Left lung (tissue), 10 donors: ENCODE results near the gene DISP3. TPM values are rescaled to one million over a fixed set of nuclear protein-coding genes. Genes with fewer than 3 reads are reported as not detected.

Experiments
- ATAC-seq: fragments of 200-7000 bp; cut with Tn5 transposase; one replicate; pipeline ENCODE4 v1.9.1; 2020; ENCODE audit warnings: moderate library complexity
- DNase-seq, 4 donors: peaks; one replicate each; pipeline ENCODE4 v3.0.0-alpha.2; 2013 to 2020
- H3K27ac ChIP-seq, 2 donors: fragments of 200-600 bp; sonication (generic) in 1 of 2; one replicate each; pipeline versions ENCODE4 v1.5.0 to v1.8.0; 2020 to 2021
- H3K27me3 ChIP-seq, 2 donors: fragments of 200-600 bp; sonication (generic) in 1 of 2; one replicate each; pipeline versions ENCODE4 v1.5.0 to v1.8.0; 2020 to 2021
- H3K36me3 ChIP-seq, 2 donors: fragments of 200-600 bp; sonication (generic) in 1 of 2; one replicate each; pipeline versions ENCODE4 v1.5.0 to v1.8.0; 2020 to 2021
- H3K4me1 ChIP-seq, 2 donors: fragments of 200-600 bp; one replicate each; pipeline ENCODE4 v1.8.0; 2021
- H3K4me3 ChIP-seq, 2 donors: fragments of 200-600 bp; sonication (generic) in 1 of 2; one replicate each; pipeline versions ENCODE4 v1.5.0 to v1.8.0; 2020 to 2021; ENCODE audit warnings: mild to moderate bottlenecking in 1 of 2
- H3K9me3 ChIP-seq, 2 donors: fragments of 200-600 bp; sonication (generic) in 1 of 2; one replicate each; pipeline versions ENCODE4 v1.5.0 to v1.8.0; 2020 to 2021
- CTCF ChIP-seq, 2 donors: fragments of 200-600 bp; sonication (generic) in 1 of 2; IDR thresholded peaks; one replicate each; pipeline versions ENCODE4 v1.5.0 to v1.8.0; 2021; ENCODE audit warnings: antibody characterized with exemption in 2 of 2
- intact Hi-C, 2 donors: fragments of 100-400 bp; cut with DNase I; formaldehyde crosslinking; loops; one replicate each; pipeline versions ENCODE4 v1.11.2 to v1.14.2; 2022
- polyA plus RNA-seq, 6 donors: library from polyadenylated mRNA; unstranded; fragments of 120-200 nt; gene quantifications; one replicate each; pipeline ENCODE4 v1.2.1, GENCODE V29; 2013; ENCODE audit not compliant: insufficient read length in 6 of 6
- total RNA-seq, 2 donors: library from RNA; stranded (reverse); fragmentation: NEBNext Ultra II Directional; extraction: Animal tissue kit (Norgen Biotek cat#: 25700); gene quantifications; one replicate each; pipeline ENCODE4 v1.2.1, GENCODE V29; 2021
- donor health status: DM: no; HTN: yes; CAD: no.
- donor health status: DM: no; HTN: no; CAD: no.

Gene DISP3
- total and polyA plus RNA-seq, 8 donors = 0.05 to 0.98 (median 0.53) TPM

DNA sequence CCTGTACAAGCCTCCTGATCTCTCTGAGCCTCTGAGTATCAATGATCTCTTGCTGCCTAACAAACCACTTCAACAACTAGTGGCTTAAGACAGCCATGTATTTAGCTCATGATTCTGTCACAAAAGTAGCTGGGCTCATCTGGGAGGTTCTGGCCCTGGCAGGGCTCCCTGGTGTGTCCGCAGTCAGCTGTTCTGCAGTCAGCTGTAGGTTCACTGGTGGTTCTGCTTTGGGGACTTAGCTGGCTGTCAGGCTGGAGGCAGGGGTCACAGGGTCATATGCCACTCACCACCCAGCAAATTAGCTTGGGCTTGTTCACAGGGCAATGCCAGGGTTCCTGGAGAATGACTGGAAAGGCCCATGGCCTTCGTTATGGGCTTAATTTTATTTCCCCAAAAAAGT lies 64.8 kb downstream of the DISP3 start:
- ATAC-seq (no peak), DNase-seq (no peak)
- Histone ChIP-seq H3K4me1 (no peaks in the 10 kb centered on the region), H3K27me3 (peaks cover 0 to 37% of the 10 kb centered on the region in 2 donors), H3K4me3 (no peak overlapping the region), H3K27ac (no peak overlapping the region), H3K36me3 (no peaks in the 10 kb centered on the region), H3K9me3 (no peaks in the 10 kb centered on the region)
- intact Hi-C loops = no loop called here
- TF ChIP-seq CTCF (IDR thresholded peaks at IDR 0.05) = no peak

DNA sequence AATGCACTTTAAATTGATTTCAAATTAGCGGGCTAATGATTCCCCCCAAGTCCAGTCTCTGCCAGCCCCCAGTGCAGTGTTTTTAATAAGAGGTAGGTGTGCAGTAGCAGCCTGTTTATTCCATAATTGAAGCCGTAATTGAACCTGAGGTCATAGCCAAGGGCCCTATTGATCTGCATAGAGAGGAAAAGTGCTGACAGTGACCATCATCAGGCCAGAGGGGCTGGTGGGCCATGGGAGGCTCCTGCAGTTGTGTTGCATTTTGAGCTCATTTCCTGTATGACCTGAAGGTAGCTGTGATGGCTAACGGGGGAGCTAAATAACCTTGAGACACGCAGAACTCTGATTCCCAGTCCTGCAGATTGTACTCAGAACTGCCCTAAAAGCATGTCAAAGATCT lies 67.5 kb downstream of the DISP3 start:
- no peak overlapping the region for H3K27ac ChIP-seq
- no peaks in the 10 kb centered on the region for H3K9me3 ChIP-seq
- H3K4me3 ChIP-seq = no peak overlapping the region
- no peaks in the 10 kb centered on the region for H3K4me1 ChIP-seq
- intact Hi-C loops = no loop called here
- DNase-seq = no peak
- no peaks in the 10 kb centered on the region for H3K36me3 ChIP-seq
- no peak for ATAC-seq
- TF ChIP-seq CTCF (IDR thresholded peaks at IDR 0.05) = no peak
- H3K27me3 ChIP-seq = peaks cover 0 to 31% of the 10 kb centered on the region in 2 donors

DNA sequence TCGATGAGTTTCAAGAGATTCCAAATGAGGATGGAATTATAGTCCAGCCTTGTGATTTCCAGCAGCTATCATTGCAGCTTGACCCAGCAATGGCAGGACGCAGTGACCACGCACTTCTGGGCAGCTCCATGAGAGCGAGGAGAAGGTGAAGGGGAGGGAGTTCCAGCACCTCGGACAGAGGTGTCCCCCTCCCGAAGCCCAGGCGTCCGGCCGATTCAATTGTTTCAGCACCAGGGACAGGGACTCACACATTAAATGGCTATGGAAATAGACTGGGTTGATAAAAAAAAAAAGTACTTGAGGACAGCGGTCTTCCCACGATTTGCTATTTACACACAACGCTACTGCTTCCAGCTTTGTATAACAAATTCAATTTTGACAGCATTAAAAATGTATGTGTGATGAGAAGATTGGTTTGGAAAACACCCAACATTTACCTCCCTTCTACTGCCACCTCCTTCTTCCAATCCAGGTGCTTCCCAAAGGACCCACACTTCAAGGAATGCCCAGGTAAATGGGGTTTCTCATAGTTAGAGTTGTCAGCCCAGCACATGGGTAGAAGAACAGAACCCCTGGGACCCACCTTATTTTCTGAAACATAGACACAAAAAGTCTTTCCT lies 71.8 kb downstream of the DISP3 start:
- Histone ChIP-seq H3K36me3 (no peaks in the 10 kb centered on the region), H3K27me3 (peaks cover 0 to 50% of the 10 kb centered on the region in 2 donors), H3K9me3 (no peaks in the 10 kb centered on the region), H3K27ac (no peak overlapping the region), H3K4me1 (no peaks in the 10 kb centered on the region), H3K4me3 (no peak overlapping the region)
- ATAC-seq (peak; percentile 95), DNase-seq (peak in 3 of 4 donors; percentile 61 to 93 (median 84))
- TF ChIP-seq CTCF (IDR thresholded peaks at IDR 0.05) = no peak
- intact Hi-C loops = no loop called here

- no peak for DNase-seq
- no peaks in the 10 kb centered on the region for H3K4me1 ChIP-seq
- no peaks in the 10 kb centered on the region for H3K9me3 ChIP-seq
- no peak for TF ChIP-seq CTCF (IDR thresholded peaks at IDR 0.05)
- no peak for ATAC-seq
- H3K36me3 ChIP-seq = no peaks in the 10 kb centered on the region
- intact Hi-C loops = no loop called here
- no peak overlapping the region for H3K27ac ChIP-seq
- H3K4me3 ChIP-seq = no peak overlapping the region
- peaks cover 0 to 90% of the 10 kb centered on the region in 2 donors for H3K27me3 ChIP-seq
Measured at GRCh38 chr1:11558276-11558675, 79.3 kb downstream of the DISP3 start.

DNA sequence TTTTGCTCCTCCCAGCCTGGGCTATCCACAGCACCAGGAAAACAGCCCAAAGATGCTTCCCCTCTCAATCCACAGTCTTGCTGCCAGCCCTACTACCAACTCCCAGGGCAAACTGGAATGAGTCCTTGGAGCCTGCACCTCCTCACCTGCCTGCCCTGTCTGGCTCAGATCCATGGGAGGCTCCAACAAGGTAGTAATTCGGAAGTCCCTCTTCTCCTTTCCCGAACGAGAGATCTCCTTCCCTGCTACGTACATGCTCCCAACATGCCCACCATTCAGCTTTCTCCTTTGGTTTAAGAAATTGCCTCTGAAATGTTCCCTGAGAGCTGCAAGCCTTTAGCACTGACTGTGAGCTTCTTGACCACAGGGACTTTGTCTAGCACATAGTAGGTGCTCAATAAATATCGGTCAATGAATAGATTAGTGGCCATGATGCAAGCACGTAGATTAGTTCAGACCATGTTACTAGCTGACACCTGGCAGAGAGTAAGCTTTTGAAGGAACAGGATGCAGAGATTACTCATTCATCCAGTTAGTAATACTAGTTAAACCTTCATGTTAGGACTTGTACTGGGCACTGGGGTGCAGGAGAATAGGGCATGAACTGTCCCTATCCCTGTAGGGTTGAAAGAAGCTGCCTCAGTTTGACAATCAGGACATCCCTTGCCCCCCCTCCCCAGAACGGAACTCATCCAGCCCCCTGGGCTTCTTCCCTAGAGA lies 80.1 kb downstream of the DISP3 start:
- DNase-seq (no peak), ATAC-seq (no peak)
- no peaks in the 10 kb centered on the region for H3K4me1 ChIP-seq
- H3K36me3 ChIP-seq = no peaks in the 10 kb centered on the region
- H3K27ac ChIP-seq = no peak overlapping the region
- peaks cover 0 to 90% of the 10 kb centered on the region in 2 donors for H3K27me3 ChIP-seq
- H3K4me3 ChIP-seq = no peak overlapping the region
- H3K9me3 ChIP-seq = no peaks in the 10 kb centered on the region
- no peak for TF ChIP-seq CTCF (IDR thresholded peaks at IDR 0.05)
- intact Hi-C loops = no loop called here
